GM20431 (cell line): ENCODE data around the gene OR4Q2.
"Not testable (repeated sequence)": the region's sequence is repeated elsewhere in the genome, so short reads cannot be mapped to it uniquely, and the experiment has no call there.

Source experiments
- in situ Hi-C: fragments of 300-500 bp; cut with MseI, MboI; formaldehyde crosslinking; loops from one replicate; pipeline ENCODE4 v1.15.0; 2020; ENCODE audit warnings: low sequenced_read_pairs; ENCODE audit not compliant: unreplicated experiment

OR4Q2 gene

GRCh38 chr14:20001863-20002262 lies at the start of gene OR4Q2:
TSS of gene OR4Q2 (plus strand) at chr14:20002163.
- in situ Hi-C loops: no loop called here

- in situ Hi-C loops: not testable (repeated sequence)
These were observed 32.2 kb upstream of the OR4Q2 start for GRCh38 chr14:19969735-19970134.

GRCh38 chr14:19974844-19975243 lies 27.1 kb upstream of the OR4Q2 start:
- in situ Hi-C loops: no loop called here

GRCh38 chr14:19975291-19975690 lies 26.7 kb upstream of the OR4Q2 start, which contains the start of gene OR4K15:
TSS of gene OR4K15 (plus strand) at chr14:19975591. CDS start at chr14:19975591, 0 bp downstream.
- in situ Hi-C loops: no loop called here

DNA sequence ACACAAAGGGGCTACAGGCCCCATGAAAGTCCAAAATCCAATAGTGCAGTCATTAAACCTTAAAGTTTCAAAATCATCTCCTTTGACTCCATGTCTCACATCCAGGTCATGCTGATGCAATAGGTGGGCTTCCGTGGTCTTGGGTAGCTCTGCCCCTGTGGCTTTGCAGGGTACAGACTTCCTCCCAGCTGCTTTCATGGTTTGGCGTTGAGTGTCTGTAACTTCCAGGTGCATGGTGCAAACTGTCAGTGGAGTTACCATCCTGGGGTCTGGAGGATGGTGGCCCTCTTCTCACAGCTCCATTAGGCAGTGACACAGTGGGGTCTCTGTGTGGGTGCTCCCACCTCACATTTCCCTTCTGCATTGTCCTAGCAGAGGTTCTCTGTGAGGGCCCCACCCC lies 8.5 kb upstream of the OR4Q2 start:
- in situ Hi-C loops: no loop called here

DNA sequence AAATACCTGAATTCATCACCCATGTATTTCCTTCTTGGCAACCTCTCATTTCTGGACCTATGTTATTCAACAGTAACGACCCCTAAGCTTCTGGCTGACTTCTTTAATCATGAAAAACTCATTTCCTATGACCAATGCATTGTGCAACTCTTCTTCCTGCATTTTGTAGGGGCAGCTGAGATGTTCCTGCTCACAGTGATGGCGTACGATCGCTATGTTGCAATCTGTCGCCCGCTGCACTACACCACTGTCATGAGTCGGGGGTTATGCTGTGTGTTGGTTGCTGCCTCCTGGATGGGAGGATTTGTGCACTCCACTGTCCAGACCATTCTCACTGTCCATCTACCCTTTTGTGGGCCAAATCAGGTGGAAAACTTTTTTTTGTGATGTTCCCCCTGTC lies 356 bp downstream of the OR4Q2 start:
- in situ Hi-C loops: no loop called here

DNA sequence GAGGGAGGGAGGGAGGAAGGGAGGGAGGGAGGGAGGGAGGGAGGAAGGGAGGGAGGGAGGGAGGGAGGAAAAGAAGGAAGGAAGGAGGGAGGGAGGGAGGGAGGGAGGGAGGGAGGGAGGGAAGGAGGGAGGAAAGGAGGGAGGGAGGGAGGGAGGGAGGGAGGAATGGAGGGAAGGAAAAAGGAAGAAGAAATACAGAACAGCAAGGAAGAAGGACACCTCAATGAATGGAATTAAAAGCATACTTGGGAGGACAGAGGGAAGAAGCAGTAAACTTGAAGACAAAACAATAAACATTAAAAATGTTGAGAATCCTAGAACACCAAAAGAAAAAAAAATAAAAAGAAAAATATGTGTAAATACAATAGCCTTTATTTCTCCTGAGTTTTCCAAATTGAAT lies 6.2 kb downstream of the OR4Q2 start:
- in situ Hi-C loops: no loop called here

GRCh38 chr14:20019257-20019865 lies 17.4 kb downstream of the OR4Q2 start, which contains the start of gene OR4K14:
TSS of gene OR4K14 (minus strand) at chr14:20019307. CDS start at chr14:20015193, 4,114 bp downstream.
- in situ Hi-C loops: no loop called here

DNA sequence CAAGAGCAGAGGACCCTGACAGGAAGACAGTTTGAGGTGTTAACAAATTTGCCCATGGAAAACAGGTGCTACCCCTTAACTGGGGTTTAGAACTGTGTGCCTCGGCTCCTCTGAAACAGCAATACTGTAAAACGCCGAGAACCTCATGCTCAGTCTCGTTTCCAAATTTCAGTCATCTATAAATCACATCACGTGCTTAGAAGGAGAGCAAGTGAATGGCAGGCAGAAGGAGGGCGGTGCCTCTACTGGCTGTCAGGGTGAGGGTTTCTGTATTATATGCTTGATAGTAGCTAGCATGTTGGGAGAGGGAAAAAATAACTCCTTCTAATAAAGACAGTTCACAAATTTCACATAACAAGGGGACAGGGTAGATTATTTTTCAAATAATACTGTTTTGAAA lies 29.1 kb downstream of the OR4Q2 start:
- in situ Hi-C loops: no loop called here

GRCh38 chr14:20035449-20035848 lies 33.5 kb downstream of the OR4Q2 start:
- in situ Hi-C loops: no loop called here

GRCh38 chr14:20035938-20036337 lies 34.0 kb downstream of the OR4Q2 start, which contains the start of gene OR4K13:
TSS of gene OR4K13 (minus strand) at chr14:20036038. CDS start at chr14:20034758, 1,280 bp downstream.
- in situ Hi-C loops: no loop called here

- in situ Hi-C loops: no loop called here
These were observed 42.3 kb downstream of the OR4Q2 start for GRCh38 chr14:20044243-20044642.

DNA sequence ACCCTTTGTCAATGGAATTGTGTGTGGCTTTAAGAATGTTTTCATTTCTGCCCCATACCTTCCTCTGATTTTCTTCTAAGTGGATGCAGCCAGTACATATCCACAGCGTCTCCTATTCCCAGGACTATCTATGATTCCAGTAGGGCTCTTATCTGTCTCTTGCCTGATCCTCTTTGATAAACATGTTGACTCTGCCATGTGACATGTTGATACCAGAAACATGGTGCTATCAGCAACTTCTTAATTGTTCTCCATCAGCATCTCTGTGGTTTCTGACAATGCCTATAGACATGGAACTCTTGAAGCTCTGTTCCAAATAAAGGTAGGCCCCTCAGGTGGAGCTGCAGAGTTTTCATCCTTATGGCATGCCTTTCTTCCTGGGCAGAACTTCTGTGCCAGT lies 46.2 kb downstream of the OR4Q2 start:
- in situ Hi-C loops: no loop called here
